Hematopoietic multipotent progenitor cell treated with erythropoietin and hydrocortisone succinate and interleukin-3 and kit ligand, for 4 days (in vitro differentiated cells): ENCODE results near the gene RNF213.
"Not testable (repeated sequence)": the region's sequence is repeated elsewhere in the genome, so short reads cannot be mapped to it uniquely, and the experiment has no call there.

Experiments
- DNase-seq: peaks from one replicate; pipeline ENCODE4 v3.0.0-alpha.2; 2015

The RNF213 gene

GRCh38 chr17:80397686-80398085 is 137.0 kb downstream of the RNF213 start:
- DNase-seq = no peak

- DNase-seq = not testable (repeated sequence)
These were observed 140.4 kb downstream of the RNF213 start for GRCh38 chr17:80401086-80401485.

- not testable (repeated sequence) for DNase-seq
These were observed 141.4 kb downstream of the RNF213 start for GRCh38 chr17:80402102-80402501.

- no peak for DNase-seq
These were observed 142.3 kb downstream of the RNF213 start for GRCh38 chr17:80402959-80403358.

- DNase-seq = no peak
These were observed 145.5 kb downstream of the RNF213 start for GRCh38 chr17:80406146-80406545.

GRCh38 chr17:80407917-80408316 is 147.3 kb downstream of the RNF213 start:
- DNase-seq = not testable (repeated sequence)

GRCh38 chr17:80408872-80409271 is 148.2 kb downstream of the RNF213 start:
- DNase-seq = no peak

GRCh38 chr17:80409626-80410025 is 149.0 kb downstream of the RNF213 start:
- DNase-seq = no peak

GRCh38 chr17:80410441-80411087 is 149.9 kb downstream of the RNF213 start:
- DNase-seq = not testable (repeated sequence)

GRCh38 chr17:80413771-80414507 is 153.3 kb downstream of the RNF213 start:
- DNase-seq = no peak

GRCh38 chr17:80414508-80414802 is 153.8 kb downstream of the RNF213 start:
- DNase-seq = peak; percentile 29

GRCh38 chr17:80414803-80415625 is 154.4 kb downstream of the RNF213 start, which contains the start of gene ENDOV:
ENDOV (plus strand) TSS chr17:80415167; CDS start chr17:80415195, 28 bp downstream.
- DNase-seq = peak; percentile 97

- no peak for DNase-seq
These were observed 155.0 kb downstream of the RNF213 start for GRCh38 chr17:80415626-80416137.

GRCh38 chr17:80416260-80416939 is 155.7 kb downstream of the RNF213 start:
- DNase-seq = no peak

- no peak for DNase-seq
These were observed 156.3 kb downstream of the RNF213 start for GRCh38 chr17:80416940-80417293.

- DNase-seq = no peak
These were observed 157.9 kb downstream of the RNF213 start for GRCh38 chr17:80418589-80418988.

GRCh38 chr17:80419255-80419654 is 158.6 kb downstream of the RNF213 start:
- no peak for DNase-seq

- no peak for DNase-seq
These were observed 160.9 kb downstream of the RNF213 start for GRCh38 chr17:80421381-80422090.

GRCh38 chr17:80422276-80422675 is 161.6 kb downstream of the RNF213 start:
- no peak for DNase-seq

- no peak for DNase-seq
These were observed 162.3 kb downstream of the RNF213 start for GRCh38 chr17:80422981-80423380.

GRCh38 chr17:80423536-80424225 is 163.0 kb downstream of the RNF213 start:
- no peak for DNase-seq

- DNase-seq = no peak
These were observed 163.6 kb downstream of the RNF213 start for GRCh38 chr17:80424261-80424660.
